LNCAP (cell line): ENCODE results near the gene MRGPRX1.

Experiments used
- CTCF ChIP-seq: fragments of 450-650 bp; IDR thresholded peaks from 2 replicates; pipeline ENCODE4 v1.5.1; 2017; ENCODE audit warnings: mild to moderate bottlenecking

Gene MRGPRX1

GRCh38 chr11:18958221-18958910 is 19.2 kb upstream of the MRGPRX1 start:
- no peak for TF ChIP-seq CTCF

GRCh38 chr11:18956630-18957029 is 17.4 kb upstream of the MRGPRX1 start:
- TF ChIP-seq CTCF = no peak

GRCh38 chr11:18936002-18936673 is 3.1 kb downstream of the MRGPRX1 start:
- no peak for TF ChIP-seq CTCF

GRCh38 chr11:18934195-18934814 is 4.9 kb downstream of the MRGPRX1 start:
- TF ChIP-seq CTCF = no peak

GRCh38 chr11:18927550-18928322 is 11.5 kb downstream of the MRGPRX1 start:
- TF ChIP-seq CTCF = no peak

GRCh38 chr11:18912883-18913282 is 26.3 kb downstream of the MRGPRX1 start:
- TF ChIP-seq CTCF = no peak

- TF ChIP-seq CTCF = no peak
Measured at GRCh38 chr11:18907391-18907790, 31.8 kb downstream of the MRGPRX1 start.
